Left lung (tissue), 10 donors: Measurements from ENCODE around the gene ARSK. TPM values are rescaled to one million over a fixed set of nuclear protein-coding genes. Genes with fewer than 3 reads are reported as not detected.
A peak's percentile ranks its signal among the peaks of the same experiment; 100 is the strongest.
"Not testable (repeated sequence)": the region's sequence is repeated elsewhere in the genome, so short reads cannot be mapped to it uniquely, and the experiment has no call there.

Experiments used
- ATAC-seq: fragments of 200-7000 bp; cut with Tn5 transposase; one replicate; pipeline ENCODE4 v1.9.1; 2020; ENCODE audit warnings: moderate library complexity
- DNase-seq, 4 donors: peaks; one replicate each; pipeline ENCODE4 v3.0.0-alpha.2; 2013 to 2020
- H3K27ac ChIP-seq, 2 donors: fragments of 200-600 bp; sonication (generic) in 1 of 2; one replicate each; pipeline versions ENCODE4 v1.5.0 to v1.8.0; 2020 to 2021
- H3K27me3 ChIP-seq, 2 donors: fragments of 200-600 bp; sonication (generic) in 1 of 2; one replicate each; pipeline versions ENCODE4 v1.5.0 to v1.8.0; 2020 to 2021
- H3K36me3 ChIP-seq, 2 donors: fragments of 200-600 bp; sonication (generic) in 1 of 2; one replicate each; pipeline versions ENCODE4 v1.5.0 to v1.8.0; 2020 to 2021
- H3K4me1 ChIP-seq, 2 donors: fragments of 200-600 bp; one replicate each; pipeline ENCODE4 v1.8.0; 2021
- H3K4me3 ChIP-seq, 2 donors: fragments of 200-600 bp; sonication (generic) in 1 of 2; one replicate each; pipeline versions ENCODE4 v1.5.0 to v1.8.0; 2020 to 2021; ENCODE audit warnings: mild to moderate bottlenecking in 1 of 2
- H3K9me3 ChIP-seq, 2 donors: fragments of 200-600 bp; sonication (generic) in 1 of 2; one replicate each; pipeline versions ENCODE4 v1.5.0 to v1.8.0; 2020 to 2021
- CTCF ChIP-seq, 2 donors: fragments of 200-600 bp; sonication (generic) in 1 of 2; IDR thresholded peaks; one replicate each; pipeline versions ENCODE4 v1.5.0 to v1.8.0; 2021; ENCODE audit warnings: antibody characterized with exemption in 2 of 2
- intact Hi-C, 2 donors: fragments of 100-400 bp; cut with DNase I; formaldehyde crosslinking; loops; one replicate each; pipeline versions ENCODE4 v1.11.2 to v1.14.2; 2022
- polyA plus RNA-seq, 6 donors: library from polyadenylated mRNA; unstranded; fragments of 120-200 nt; gene quantifications; one replicate each; pipeline ENCODE4 v1.2.1, GENCODE V29; 2013; ENCODE audit not compliant: insufficient read length in 6 of 6
- total RNA-seq, 2 donors: library from RNA; stranded (reverse); fragmentation: NEBNext Ultra II Directional; extraction: Animal tissue kit (Norgen Biotek cat#: 25700); gene quantifications; one replicate each; pipeline ENCODE4 v1.2.1, GENCODE V29; 2021
- donor health status: DM: no; HTN: yes; CAD: no.
- donor health status: DM: no; HTN: no; CAD: no.

Gene ARSK
- total and polyA plus RNA-seq, 8 donors, result 5.0 to 16.0 (median 11.9) TPM

GRCh38 chr5:95631991-95632675, 77.2 kb downstream of the ARSK start:
- DNase-seq (no peak), ATAC-seq (peak; percentile 63)
- Histone ChIP-seq H3K4me1 (peaks cover 0 to 12% of the 10 kb centered on the region in 2 donors), H3K27ac (no peak overlapping the region), H3K9me3 (no peaks in the 10 kb centered on the region), H3K4me3 (no peak overlapping the region), H3K36me3 (no peaks in the 10 kb centered on the region), H3K27me3 (no peaks in the 10 kb centered on the region)
- no peak for TF ChIP-seq CTCF (IDR thresholded peaks at IDR 0.05)
- intact Hi-C loops, result no loop called here

DNA sequence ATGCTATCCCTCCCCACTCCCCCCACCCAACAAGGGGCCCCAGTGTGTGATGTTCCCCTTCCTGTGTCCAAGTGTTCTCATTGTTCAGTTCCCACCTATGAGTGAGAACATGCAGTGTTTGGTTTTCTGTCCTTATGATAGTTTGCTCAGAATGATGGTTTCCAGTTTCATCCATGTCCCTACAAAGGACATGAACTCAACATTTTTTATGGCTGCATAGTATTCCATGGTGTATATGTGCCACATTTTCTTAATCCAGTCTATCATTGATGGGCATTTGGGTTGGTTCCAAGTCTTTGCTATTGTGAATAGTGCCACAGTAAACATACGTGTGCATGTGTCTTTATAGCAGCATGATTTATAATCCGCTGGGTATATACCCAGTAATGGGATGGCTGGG, 78.0 kb downstream of the ARSK start:
- ATAC-seq, intact Hi-C loops, H3K27ac ChIP-seq, H3K36me3 ChIP-seq, H3K27me3 ChIP-seq, H3K4me3 ChIP-seq, DNase-seq, H3K9me3 ChIP-seq: not testable (repeated sequence)
- H3K4me1 ChIP-seq, result peaks cover 0 to 12% of the 10 kb centered on the region in 2 donors

- no peak for DNase-seq
- Histone ChIP-seq H3K27me3 (no peaks in the 10 kb centered on the region), H3K9me3 (no peaks in the 10 kb centered on the region), H3K36me3 (no peaks in the 10 kb centered on the region), H3K4me3 (no peak overlapping the region), H3K27ac (no peak overlapping the region), H3K4me1 (peaks cover 0 to 12% of the 10 kb centered on the region in 2 donors)
- ATAC-seq, result no peak
- intact Hi-C loops, result no loop called here
- TF ChIP-seq CTCF (IDR thresholded peaks at IDR 0.05), result no peak
Measured at GRCh38 chr5:95633671-95634070, 78.8 kb downstream of the ARSK start.

GRCh38 chr5:95634081-95634480, 79.2 kb downstream of the ARSK start:
- Histone ChIP-seq H3K4me1 (peaks cover 0 to 12% of the 10 kb centered on the region in 2 donors), H3K27me3 (no peaks in the 10 kb centered on the region), H3K4me3 (no peak overlapping the region), H3K36me3 (no peaks in the 10 kb centered on the region), H3K9me3 (no peaks in the 10 kb centered on the region), H3K27ac (no peak overlapping the region)
- no peak for ATAC-seq
- no peak for TF ChIP-seq CTCF (IDR thresholded peaks at IDR 0.05)
- DNase-seq, result no peak
- intact Hi-C loops, result no loop called here

DNA sequence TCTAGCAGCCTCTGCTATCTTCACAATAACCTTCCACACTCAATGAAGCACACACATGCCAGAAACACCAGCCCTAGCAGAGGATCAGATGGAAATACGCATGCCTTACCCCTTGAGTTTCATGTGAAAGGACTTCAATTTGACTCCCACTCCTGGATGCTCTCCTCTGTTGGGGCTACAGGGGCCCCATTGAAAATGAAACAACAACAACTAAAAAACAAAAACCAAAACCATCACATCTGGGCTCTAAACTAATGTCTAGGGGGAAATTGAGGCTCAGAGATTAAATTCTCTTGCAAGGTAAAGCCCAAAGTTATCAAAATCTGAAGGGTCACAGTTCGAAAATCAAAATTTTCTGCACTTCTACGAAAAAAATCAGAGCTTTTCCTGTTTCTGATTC, 83.7 kb downstream of the ARSK start:
- no peak overlapping the region for H3K27ac ChIP-seq
- H3K36me3 ChIP-seq, result no peaks in the 10 kb centered on the region
- H3K4me3 ChIP-seq, result no peak overlapping the region
- DNase-seq (no peak), ATAC-seq (no peak)
- H3K4me1 ChIP-seq, result no peaks in the 10 kb centered on the region
- H3K9me3 ChIP-seq, result no peaks in the 10 kb centered on the region
- intact Hi-C loops, result no loop called here
- TF ChIP-seq CTCF (IDR thresholded peaks at IDR 0.05), result no peak
- no peaks in the 10 kb centered on the region for H3K27me3 ChIP-seq

DNA sequence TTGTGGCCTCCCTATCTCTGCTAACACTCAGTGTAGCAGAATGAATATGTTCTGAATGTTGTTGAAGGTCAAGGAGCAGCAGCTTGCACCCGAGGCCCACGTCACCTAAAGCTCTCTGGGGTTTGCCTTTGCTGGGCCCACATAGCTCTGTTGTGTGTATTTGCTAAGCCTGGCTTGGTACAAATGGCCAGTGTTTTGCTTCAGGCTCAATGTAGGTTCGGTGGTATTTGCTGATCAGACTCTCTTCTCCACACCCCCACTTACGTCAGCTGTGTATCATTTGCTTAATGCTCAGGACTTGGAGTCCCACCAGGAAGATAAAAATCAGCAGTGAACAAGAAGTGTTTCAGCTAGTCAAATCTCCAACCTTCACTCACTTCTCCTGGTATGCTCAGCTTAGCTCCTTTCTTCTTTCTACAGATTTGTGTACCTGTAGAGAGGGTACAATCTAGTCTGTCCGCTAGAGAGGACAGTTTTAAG, 86.9 kb downstream of the ARSK start:
- Histone ChIP-seq H3K4me1 (peaks cover 0 to 11% of the 10 kb centered on the region in 2 donors), H3K27me3 (no peaks in the 10 kb centered on the region), H3K4me3 (no peak overlapping the region), H3K9me3 (no peaks in the 10 kb centered on the region), H3K27ac (peak overlapping the region; percentile 20 to 23), H3K36me3 (no peaks in the 10 kb centered on the region)
- ATAC-seq, result peak; percentile 20
- TF ChIP-seq CTCF (IDR thresholded peaks at IDR 0.05), result no peak
- intact Hi-C loops, result no loop called here
- DNase-seq, result peak in 1 of 4 donors; percentile 23
